ENCODE measurements around the gene RUVBL2.
"Not testable (repeated sequence)": the region's sequence is repeated elsewhere in the genome, so short reads cannot be mapped to it uniquely, and the experiment has no call there.

The RUVBL2 gene

GRCh38 chr19:49050376-49051033 is 56.8 kb downstream of the RUVBL2 start:
- DNase-seq: not testable (repeated sequence)

DNA sequence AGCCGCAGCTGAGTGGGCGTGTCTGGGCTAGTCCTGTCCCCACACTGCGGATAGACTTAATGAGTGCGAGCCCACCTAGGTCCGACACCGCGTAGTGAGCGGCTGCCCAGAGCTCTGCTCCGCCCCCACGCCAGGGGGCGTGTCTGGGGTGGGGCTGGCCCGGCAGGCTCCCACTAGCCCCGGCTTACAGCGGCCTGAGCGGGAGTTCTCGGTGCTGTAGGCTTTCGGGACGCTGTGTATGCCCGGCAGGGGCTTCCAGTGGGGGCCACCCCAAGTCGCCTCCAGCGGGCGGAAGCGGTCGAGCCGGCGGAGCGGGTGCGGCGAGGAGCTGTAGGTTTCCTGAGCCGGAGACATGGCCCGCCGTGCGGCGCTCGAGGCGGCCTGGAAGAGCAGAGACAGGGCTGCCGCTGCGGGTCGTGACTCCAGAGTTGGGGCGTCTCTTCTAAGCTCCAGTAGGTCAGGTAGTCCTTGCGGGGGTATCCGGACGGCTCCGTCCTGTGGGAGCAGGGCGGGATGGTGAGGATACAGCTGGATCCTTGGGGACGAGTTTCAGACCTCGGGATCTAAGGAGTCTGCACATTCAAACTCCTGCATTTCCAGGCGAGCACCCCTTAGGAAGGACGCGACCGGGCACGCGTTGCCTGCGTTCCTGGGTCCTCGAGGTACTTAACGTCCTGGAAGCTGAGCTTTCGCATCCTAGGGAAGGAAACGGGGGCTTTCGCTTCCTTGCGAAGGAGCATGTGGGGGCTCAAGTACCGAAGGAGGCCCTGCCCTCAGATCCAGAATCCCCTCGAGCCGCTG is 62.6 kb downstream of the RUVBL2 start:
- DNase-seq: peak; percentile 30

GRCh38 chr19:49056902-49057596 is 63.4 kb downstream of the RUVBL2 start:
- DNase-seq: not testable (repeated sequence)

- peak; percentile 39 for DNase-seq
Observed at GRCh38 chr19:49057636-49058234, 64.0 kb downstream of the RUVBL2 start, which contains the start of gene CGB7. TSS of gene CGB7 (minus strand) at chr19:49057749. CDS start at chr19:49055375, 2,374 bp downstream.

GRCh38 chr19:49058562-49058961 is 64.9 kb downstream of the RUVBL2 start:
- no peak for DNase-seq

DNA sequence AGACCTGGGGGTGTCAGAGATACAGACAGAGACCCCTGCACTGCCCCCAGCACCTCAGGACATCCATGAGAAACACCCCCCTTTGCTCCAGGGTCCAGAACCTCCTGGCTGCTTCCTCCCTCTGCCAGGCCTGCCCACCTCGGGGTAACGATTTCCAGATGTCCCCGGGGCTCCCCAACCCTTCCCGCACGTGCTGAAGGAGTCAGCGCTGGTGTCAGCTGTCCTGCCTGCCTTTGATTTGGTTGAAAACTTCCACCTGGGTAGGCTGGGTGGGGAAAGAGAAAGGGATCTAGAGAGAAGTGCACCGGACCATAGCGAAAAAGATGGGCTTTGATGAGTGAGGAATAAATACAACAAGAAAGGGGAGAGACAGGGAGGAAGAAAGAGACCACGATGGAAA is 65.4 kb downstream of the RUVBL2 start:
- DNase-seq: no peak

DNA sequence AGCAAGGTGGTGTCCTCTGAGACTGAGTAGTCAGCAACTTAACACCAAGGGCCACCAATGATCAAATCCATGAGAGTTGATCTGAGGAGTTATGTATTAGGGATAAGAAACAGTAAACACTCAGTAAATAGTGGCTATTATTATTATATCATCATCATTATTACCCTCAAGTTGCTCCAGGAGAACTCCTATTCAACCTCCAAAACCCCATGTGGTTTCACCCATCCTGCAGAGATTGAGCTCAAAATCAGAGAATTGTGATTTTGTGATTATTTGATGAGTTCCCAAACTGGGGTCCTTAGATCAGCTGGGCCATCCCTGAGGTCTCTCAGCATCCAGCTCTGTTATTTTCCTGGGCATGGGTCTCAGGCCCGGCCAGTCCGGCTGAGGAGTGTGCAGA is 67.3 kb downstream of the RUVBL2 start:
- no peak for DNase-seq

DNA sequence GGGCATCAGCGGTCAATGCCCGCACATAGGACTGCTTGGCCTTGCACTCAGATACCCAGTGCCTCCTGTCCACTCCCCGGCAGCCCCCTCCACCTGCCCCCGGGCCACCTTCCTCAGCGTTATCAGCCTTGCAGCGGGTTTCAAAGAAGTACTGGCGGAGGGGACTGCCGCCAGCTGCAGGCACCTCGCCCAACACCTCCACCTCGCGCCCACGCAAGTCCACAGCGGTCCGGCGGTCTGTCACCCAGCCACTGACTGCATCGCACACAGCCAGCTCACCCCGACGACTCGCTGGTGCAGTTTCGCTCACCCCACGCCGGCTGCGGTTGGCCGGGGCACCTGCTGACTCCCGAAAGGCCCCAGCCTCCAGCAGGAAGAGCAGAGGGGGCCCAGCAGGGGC is 67.8 kb downstream of the RUVBL2 start:
- no peak for DNase-seq

DNA sequence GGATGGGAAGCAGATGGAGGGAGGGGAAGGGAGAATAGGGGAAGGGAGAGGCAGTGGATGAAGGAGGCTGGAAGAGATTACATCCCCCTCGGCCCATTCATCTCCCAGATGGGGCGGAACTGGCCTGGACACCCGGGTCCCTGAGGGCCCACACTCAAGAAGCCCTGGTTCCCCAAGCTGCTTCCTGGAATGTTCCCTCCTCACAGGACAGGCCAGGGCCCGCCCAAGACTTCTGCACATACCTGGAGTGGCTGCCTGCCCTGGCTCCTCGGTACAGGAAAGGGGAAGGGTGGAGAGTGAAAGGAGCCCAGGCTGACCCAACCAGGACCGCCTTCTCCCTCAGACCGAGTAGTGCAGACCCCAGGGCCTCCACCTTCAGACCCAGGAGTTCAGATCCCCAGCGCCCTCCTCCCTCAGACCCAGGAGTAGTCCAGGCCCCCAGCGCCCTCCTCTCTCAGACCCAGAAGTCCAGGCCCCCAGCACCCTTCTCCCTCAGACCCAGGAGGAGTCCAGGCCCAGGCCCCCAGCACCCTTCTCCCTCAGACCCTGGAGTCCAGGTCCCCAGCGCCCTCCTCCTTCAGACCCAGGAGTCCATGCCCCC is 70.4 kb downstream of the RUVBL2 start:
- DNase-seq: no peak

GRCh38 chr19:49064768-49065611 is 71.3 kb downstream of the RUVBL2 start, which contains the start of gene NTF4:
TSS of gene NTF4 (minus strand) at chr19:49064818. CDS start at chr19:49061997, 2,821 bp downstream.
- DNase-seq: no peak

Measured in inflammatory macrophage treated with lipopolysaccharide for 4 hours (primary cell).